COLO668 (cell line): ENCODE data around the gene TFEB.

ENCODE experiments used
- DNase-seq: peaks from one replicate; lab custom pipeline; 2025; ENCODE audit not compliant: unreplicated experiment; lab: John Stamatoyannopoulos, UW

Gene TFEB

GRCh38 chr6:41641352-41641925 lies 94.0 kb downstream of the TFEB start:
- DNase-seq, result no peak

- DNase-seq, result no peak
Observed at GRCh38 chr6:41640426-41640825, 95.0 kb downstream of the TFEB start.

- no peak for DNase-seq
Observed at GRCh38 chr6:41639809-41640371, 95.5 kb downstream of the TFEB start.

DNA sequence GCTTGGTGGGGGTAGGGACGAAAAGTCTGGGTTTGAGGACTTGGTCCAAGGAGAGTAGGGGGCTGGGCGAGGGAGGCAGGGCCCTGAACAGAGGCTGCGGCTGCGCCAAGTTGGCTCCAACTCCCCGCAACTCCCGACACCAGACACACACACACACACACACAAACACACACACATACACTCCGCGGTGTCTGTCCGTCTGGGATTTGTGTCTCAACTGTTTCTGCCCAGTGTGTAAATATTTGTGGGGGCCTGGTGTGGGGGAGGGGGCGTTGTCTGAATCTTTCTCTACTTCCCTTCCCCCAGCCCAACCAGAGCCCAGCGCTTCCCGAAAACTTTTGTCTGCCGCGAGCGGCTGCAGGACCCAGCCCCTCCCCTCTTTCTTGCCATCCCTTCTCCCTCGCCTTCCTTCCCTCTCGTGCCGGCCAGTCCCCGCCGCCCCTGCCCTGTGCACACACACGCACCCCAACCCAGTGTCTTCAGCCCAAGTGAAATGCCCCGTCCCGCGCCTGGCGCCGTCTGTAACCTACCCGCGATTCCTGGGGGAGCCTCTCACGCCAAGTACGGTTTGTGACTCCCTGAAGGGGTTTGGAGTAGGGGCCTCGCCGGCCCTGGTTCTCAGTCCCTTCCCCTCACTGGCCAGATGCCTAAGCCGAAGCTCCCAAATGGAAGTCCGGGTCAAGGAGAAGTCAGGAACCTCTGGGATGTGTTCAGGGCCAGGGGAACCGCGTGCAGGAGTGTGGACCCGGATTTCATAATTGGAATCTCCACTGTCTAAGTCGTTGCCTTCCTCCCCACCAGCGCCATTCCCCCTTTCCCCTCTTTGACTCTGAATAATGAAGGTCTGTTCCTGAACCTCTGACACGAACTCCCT lies 96.2 kb downstream of the TFEB start:
- no peak for DNase-seq

- DNase-seq, result no peak
Observed at GRCh38 chr6:41638002-41638934, 97.1 kb downstream of the TFEB start, which contains the start of gene MDFI. TSS of gene MDFI (plus strand) at chr6:41638468. CDS start at chr6:41638750, 282 bp downstream.

DNA sequence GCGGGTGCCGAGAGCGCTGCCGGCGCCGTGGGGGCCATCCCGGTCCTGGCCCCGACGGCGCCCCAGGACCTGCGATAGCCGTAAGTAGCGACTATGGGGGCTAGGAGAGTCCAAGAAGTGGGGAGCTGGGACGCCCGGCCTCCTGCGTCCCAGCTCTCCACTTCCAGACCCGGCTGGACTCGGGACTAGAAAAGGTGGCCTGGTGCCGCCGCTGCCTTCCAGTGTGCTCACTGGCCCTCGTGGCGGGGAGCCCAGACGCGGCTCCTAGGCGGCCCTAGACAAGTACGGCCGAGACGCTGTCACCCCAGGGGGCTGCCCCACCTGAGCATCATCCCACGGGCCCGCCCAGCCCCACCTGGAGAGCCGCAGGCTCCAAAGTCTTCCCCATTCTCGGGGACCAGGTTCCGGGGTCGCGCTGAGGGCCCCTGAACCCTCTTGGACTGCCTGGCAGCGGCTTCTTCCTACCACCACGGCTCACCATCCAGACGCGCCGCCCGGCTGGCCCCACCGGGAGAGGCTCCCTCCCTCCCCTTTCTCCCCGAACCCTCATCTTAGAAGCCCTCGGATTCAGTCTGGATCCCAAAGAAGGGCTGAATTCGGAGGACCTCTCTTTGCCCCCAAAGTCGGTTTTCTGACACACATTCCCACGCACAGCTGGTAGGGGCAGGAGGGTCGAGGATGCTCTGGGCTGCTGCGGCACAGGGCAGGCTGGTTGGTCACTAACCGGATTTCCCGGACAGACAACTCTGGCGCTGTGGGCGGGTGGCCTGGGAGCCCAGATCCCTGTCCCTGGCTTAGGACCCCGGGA lies 98.0 kb downstream of the TFEB start:
- no peak for DNase-seq

- peak; percentile 25 for DNase-seq
Observed at GRCh38 chr6:41636833-41637193, 98.6 kb downstream of the TFEB start.

DNA sequence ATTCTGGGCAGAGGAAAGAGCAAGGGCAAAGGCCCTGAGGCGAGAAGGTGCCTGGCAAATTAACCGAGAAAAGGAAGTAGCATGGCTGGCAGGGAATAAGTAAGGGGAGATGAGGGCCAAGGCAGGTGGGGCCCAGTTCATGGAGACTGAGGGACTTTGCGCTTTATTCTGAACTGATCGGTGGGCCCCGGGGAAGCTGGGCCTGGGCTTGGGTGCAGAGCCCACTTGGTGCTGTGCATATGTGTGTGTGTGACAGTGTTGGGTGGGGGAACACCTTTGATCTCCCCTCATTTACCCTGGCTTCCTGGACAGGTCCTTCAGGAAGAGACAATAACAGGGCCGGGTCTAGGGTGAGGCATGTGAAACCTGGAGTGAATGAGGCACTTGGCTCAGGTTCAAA lies 100.0 kb downstream of the TFEB start:
- no peak for DNase-seq

DNA sequence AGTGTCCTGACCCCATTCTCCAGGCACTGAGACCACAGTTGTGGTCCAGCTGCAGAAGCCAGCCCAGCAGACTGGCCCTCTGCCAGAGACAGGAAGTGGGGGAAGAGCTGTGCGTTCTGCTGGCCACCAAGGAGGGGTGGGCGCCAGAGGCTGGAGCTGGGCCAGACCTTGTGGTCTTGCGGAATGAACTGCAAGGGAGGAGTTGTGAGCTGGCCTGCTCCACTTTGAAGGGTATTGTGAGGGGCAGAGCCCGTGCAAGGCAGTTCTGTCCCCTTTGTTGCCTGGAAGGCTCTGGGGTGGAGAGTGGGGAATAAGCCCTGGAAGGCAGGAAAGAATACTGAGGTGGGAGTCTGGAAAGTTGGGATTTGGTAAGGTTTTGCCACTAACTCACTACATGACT lies 100.8 kb downstream of the TFEB start:
- no peak for DNase-seq
